ENCODE data around the gene APH1B. TPM values are rescaled to one million over a fixed set of nuclear protein-coding genes. Genes with fewer than 3 reads are reported as not detected.

Gene APH1B
- total and polyA plus RNA-seq, 2 of the 4 experiments (the other 2 are of a cell fraction): 7.0 to 7.7 TPM

DNA sequence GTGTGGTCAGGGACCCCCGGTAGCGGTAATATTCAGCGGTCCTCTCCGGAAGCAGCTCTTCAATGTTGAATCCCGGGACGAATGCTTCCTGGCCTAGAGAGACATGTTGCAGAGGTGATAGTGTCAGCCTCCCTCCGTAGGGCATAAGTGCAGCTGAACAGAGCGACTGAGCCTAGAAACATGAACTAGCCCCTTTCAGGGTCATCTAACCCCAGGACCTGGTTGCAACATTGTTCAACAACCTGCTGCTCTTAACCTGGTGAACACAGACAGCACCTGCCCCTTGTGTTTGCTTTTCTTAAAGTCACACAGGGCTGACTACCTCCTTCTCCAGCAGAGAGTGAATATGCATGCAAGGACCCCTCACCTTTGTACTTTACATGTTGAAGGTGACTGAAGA, 62.9 kb downstream of the APH1B start:
- H3K4me1 ChIP-seq (ENCODE audit: control insufficient read depth, insufficient read depth, low read length): peaks cover 7% of the 10 kb centered on the region
- CTCF ChIA-PET: no interaction called here
- POLR2A ChIA-PET (ENCODE audit: unreplicated experiment): no interaction called here

More for the DNA sequence above, 62.9 kb downstream of the APH1B start:
- TF ChIP-seq, protein P1, sequence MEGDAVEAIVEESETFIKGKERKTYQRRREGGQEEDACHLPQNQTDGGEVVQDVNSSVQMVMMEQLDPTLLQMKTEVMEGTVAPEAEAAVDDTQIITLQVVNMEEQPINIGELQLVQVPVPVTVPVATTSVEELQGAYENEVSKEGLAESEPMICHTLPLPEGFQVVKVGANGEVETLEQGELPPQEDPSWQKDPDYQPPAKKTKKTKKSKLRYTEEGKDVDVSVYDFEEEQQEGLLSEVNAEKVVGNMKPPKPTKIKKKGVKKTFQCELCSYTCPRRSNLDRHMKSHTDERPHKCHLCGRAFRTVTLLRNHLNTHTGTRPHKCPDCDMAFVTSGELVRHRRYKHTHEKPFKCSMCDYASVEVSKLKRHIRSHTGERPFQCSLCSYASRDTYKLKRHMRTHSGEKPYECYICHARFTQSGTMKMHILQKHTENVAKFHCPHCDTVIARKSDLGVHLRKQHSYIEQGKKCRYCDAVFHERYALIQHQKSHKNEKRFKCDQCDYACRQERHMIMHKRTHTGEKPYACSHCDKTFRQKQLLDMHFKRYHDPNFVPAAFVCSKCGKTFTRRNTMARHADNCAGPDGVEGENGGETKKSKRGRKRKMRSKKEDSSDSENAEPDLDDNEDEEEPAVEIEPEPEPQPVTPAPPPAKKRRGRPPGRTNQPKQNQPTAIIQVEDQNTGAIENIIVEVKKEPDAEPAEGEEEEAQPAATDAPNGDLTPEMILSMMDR (conservative IDR thresholded peaks at IDR 0.05; ENCODE audit: low read depth, low read length): no peak
- TF ChIP-seq, protein P2, sequence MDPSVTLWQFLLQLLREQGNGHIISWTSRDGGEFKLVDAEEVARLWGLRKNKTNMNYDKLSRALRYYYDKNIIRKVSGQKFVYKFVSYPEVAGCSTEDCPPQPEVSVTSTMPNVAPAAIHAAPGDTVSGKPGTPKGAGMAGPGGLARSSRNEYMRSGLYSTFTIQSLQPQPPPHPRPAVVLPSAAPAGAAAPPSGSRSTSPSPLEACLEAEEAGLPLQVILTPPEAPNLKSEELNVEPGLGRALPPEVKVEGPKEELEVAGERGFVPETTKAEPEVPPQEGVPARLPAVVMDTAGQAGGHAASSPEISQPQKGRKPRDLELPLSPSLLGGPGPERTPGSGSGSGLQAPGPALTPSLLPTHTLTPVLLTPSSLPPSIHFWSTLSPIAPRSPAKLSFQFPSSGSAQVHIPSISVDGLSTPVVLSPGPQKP (IDR thresholded peaks at IDR 0.05; ENCODE audit: borderline replicate concordance, low read depth, low read length): no peak
- no peak for TF ChIP-seq SMC3 (IDR thresholded peaks at IDR 0.05; ENCODE audit: low read depth, low read length)
- no peak for TF ChIP-seq RFX5 (IDR thresholded peaks at IDR 0.05; ENCODE audit: low read depth, low read length)
- no peak for TF ChIP-seq BHLHE40 (IDR thresholded peaks at IDR 0.05; ENCODE audit: low read depth, low read length)
- dilution Hi-C loops (cut with HindIII; ENCODE audit: low sequenced_read_pairs, unreplicated experiment) (no loop called here), in situ Hi-C loops (cut with MboI; ENCODE audit: low sequenced_read_pairs) (no loop called here), intact Hi-C loops (cut with micrococcal nuclease) (no loop called here)
- no peaks in the 10 kb centered on the region for H3K36me3 ChIP-seq (ENCODE audit: control insufficient read depth, insufficient read depth, low read length)
- 100% methylated on average over 1 of the region's 8 CpGs; no CpG with 5 or more reads in 1 of the 2 experiments for WGBS, 2 experiments (ENCODE audit: extremely low coverage in 2 of 2, insufficient read length in 1 of 2)
- no peak overlapping the region for H2BK15ac ChIP-seq (ENCODE audit: low read depth, low read length)
- no peak overlapping the region for H3K4ac ChIP-seq (ENCODE audit: low read depth, low read length)
- H2AK9ac ChIP-seq (replicated peaks; ENCODE audit: low read depth, low read length, poor library complexity): no peak overlapping the region
- DNase-seq: no peak
- H3K18ac ChIP-seq (ENCODE audit: low read depth, low read length): no peak overlapping the region
- H4K5ac ChIP-seq (ENCODE audit: low read depth, low read length): no peak overlapping the region
- H3K4me2 ChIP-seq (ENCODE audit: low read depth, low read length): no peak overlapping the region
- no peak overlapping the region for H3K27ac ChIP-seq (ENCODE audit: insufficient read depth, low read length)
- H3K9ac ChIP-seq (ENCODE audit: low read depth, low read length): no peak overlapping the region
- H2AK5ac ChIP-seq (ENCODE audit: low read depth, low read length): no peak overlapping the region
- no peaks in the 10 kb centered on the region for H3K27me3 ChIP-seq (ENCODE audit: control insufficient read depth, insufficient read depth, low read length)
- no peak for ATAC-seq (ENCODE audit: low read depth)
- no peak overlapping the region for H2BK5ac ChIP-seq (ENCODE audit: low read depth, low read length, poor library complexity, severe bottlenecking)
- no peak overlapping the region for H3K14ac ChIP-seq (replicated peaks; ENCODE audit: low read depth, low read length)
- BruUV-seq (replicated peaks): no TSS peak
- no peak overlapping the region for H3K4me3 ChIP-seq (ENCODE audit: insufficient read depth, low read depth, low read length)
- no peaks in the 10 kb centered on the region for H4K20me1 ChIP-seq (ENCODE audit: insufficient read depth, low read length)
- no peaks in the 10 kb centered on the region for H3K79me1 ChIP-seq (ENCODE audit: low read depth in 1 of 2, low read length in 2 of 2)
- no peak overlapping the region for H4K8ac ChIP-seq (ENCODE audit: low read depth in 2 of 2, low read length in 2 of 2)
- no peak overlapping the region for H3K56ac ChIP-seq (ENCODE audit: extremely low read depth, insufficient read depth, low read length)
- no peak overlapping the region for H2BK120ac ChIP-seq (ENCODE audit: low read depth, low read length)
- H2AFZ ChIP-seq (replicated peaks; ENCODE audit: low read length, poor library complexity): no peak overlapping the region
- peaks cover 14% of the 10 kb centered on the region; the same call in 1 of the 2 replicates for H3K9me1 ChIP-seq (ENCODE audit: insufficient read depth, low read length)
- H3K23ac ChIP-seq (ENCODE audit: low read depth, low read length): no peak overlapping the region
- no peaks in the 10 kb centered on the region for H3K9me3 ChIP-seq (ENCODE audit: control insufficient read depth, insufficient read depth, low read length)
- H4K91ac ChIP-seq (ENCODE audit: insufficient read depth, low read depth, low read length): no peak overlapping the region
- H2BK20ac ChIP-seq (ENCODE audit: low read depth, low read length): no peak overlapping the region

Data from IMR-90 (cell line).